Esophagus squamous epithelium (tissue), 4 donors: ENCODE results near the gene VAT1.

ENCODE experiments used
- POLR2A ChIP-seq, 4 donors: fragments of 450-650 bp; IDR thresholded peaks; one replicate each; pipeline ENCODE4 v1.6.1; 2017; ENCODE audit warnings: antibody characterized with exemption in 4 of 4, mild to moderate bottlenecking in 4 of 4, moderate library complexity in 3 of 4
- TF ChIP-seq, protein P1 (sequence below), 6 experiments: fragments of 450-650 bp in 4 of 6; fragments of 200-600 bp in 2 of 6; sonication (generic) in 2 of 6; IDR thresholded peaks; one replicate each; pipeline ENCODE4 v1.5.1; 2016 to 2019; ENCODE audit warnings: antibody characterized with exemption in 6 of 6, mild to moderate bottlenecking in 4 of 6, moderate library complexity in 4 of 6

DNA sequence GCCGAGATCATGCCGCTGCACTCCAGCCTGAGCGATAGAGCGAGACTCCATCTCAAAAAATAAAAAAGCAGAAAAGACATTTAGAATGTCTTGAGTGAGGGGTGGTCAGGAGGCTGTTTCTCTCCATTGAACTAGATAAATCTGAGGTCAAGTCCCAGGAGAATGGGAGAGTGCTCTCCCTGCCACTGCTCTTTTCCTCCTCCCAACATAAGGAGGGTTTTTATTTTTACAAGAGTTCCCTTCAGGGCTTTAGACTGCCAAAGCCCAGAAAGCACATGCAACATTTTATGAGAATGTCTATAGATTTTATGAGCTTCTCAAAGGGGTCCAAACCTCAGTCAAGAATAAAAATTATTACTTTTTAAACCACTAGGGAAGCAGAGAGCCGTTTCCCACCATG is 4.4 kb upstream of the VAT1 start:
- TF ChIP-seq, protein P1, sequence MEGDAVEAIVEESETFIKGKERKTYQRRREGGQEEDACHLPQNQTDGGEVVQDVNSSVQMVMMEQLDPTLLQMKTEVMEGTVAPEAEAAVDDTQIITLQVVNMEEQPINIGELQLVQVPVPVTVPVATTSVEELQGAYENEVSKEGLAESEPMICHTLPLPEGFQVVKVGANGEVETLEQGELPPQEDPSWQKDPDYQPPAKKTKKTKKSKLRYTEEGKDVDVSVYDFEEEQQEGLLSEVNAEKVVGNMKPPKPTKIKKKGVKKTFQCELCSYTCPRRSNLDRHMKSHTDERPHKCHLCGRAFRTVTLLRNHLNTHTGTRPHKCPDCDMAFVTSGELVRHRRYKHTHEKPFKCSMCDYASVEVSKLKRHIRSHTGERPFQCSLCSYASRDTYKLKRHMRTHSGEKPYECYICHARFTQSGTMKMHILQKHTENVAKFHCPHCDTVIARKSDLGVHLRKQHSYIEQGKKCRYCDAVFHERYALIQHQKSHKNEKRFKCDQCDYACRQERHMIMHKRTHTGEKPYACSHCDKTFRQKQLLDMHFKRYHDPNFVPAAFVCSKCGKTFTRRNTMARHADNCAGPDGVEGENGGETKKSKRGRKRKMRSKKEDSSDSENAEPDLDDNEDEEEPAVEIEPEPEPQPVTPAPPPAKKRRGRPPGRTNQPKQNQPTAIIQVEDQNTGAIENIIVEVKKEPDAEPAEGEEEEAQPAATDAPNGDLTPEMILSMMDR (IDR thresholded peaks at IDR 0.05) = no peak
- TF ChIP-seq POLR2A (IDR thresholded peaks at IDR 0.05) = no peak
